Measurements from ENCODE around the gene DGKD. TPM values are rescaled to one million over a fixed set of nuclear protein-coding genes. Genes with fewer than 3 reads are reported as not detected.
A peak's percentile ranks its signal among the peaks of the same experiment; 100 is the strongest.

DGKD gene
- total RNA-seq, 1 experiment from 2014 or later = 195 TPM

DNA sequence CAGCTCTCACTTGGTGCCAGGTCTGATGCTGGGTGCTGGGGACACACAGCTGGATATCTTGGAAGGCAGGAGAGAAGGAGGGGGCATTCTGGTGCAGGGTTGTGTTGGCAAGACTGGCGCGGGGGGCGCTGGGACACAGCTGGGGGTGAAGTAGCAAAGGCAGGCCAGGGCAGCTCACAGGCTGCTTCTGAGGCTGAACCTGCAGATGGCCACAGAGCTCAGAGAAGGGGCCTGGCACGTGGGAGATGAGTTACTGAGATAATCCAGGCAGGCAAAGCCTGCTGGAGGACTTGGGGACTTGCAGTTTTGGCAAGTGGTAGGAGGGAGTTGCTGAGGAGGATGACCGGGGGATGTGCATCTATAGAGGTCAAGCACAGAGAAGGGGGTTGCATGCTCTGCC lies 16.2 kb upstream of the DGKD start:
- DNase-seq (ENCODE audit: extremely low read depth, low read depth) = no peak

DNA sequence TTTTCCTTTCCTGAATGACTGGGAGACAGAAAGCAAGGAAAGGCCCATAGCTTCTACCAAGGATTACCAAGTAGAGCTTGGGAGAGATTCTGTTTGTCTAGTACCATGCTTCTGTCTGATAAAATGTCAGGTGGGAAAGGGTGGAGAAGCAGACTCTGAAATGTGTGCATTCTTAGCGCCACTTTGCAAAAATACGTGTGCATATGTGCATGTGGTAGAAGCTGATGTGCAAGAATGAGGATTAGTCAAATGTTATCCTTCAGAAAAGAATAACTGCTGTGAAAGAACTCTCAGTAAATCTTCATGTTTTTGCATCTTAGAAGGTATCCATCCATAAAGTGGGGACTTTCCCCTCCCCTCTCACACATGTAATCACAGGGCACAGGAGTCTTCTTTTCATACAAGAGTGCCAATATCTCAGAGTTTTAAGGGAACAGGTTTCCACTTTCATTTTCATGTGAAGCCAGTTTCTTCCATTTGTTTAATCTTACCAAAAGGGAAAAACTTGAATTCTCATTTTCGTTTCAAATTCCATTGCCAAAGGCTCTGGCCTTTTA lies 15.4 kb upstream of the DGKD start:
- DNase-seq (ENCODE audit: extremely low read depth, low read depth) = no peak

DNA sequence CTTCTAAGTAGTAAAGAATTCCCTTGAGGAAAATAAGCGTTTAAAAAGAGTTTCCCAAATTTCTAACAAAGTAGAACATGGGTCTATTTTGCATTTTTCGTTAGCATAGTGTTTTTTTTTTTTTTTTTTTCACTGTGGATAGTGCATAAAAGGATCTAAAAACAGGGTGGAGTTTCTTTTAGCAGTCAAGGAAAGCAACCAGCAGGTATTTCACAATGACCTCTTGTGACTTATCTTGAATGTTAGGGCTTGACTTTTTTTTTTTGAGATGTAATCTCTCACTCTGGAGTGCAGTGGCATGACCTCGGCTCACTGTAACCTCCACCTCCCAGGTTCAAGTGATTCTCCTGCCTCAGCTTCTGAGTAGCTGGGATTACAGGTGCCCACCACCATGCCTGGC lies 14.9 kb upstream of the DGKD start:
- DNase-seq (ENCODE audit: extremely low read depth, low read depth) = no peak

DNA sequence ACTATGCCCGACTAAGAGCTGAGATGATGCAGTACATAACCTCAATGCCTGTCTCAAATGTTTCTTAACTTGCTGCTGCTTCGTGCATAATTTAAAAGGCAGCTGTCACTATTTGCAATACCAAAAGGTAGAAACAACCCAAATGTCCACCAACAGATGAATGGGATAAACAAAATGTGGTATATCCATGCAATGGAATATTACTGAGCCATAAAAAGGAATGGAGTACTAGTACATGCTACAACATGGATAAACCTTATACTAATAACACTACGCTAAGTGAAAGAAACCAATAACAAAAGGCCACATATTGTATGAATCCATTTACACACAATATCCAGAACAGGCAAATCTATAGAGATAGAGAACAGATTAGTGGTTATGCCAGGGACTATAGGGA lies 13.0 kb upstream of the DGKD start:
- no peak for DNase-seq (ENCODE audit: extremely low read depth, low read depth)

DNA sequence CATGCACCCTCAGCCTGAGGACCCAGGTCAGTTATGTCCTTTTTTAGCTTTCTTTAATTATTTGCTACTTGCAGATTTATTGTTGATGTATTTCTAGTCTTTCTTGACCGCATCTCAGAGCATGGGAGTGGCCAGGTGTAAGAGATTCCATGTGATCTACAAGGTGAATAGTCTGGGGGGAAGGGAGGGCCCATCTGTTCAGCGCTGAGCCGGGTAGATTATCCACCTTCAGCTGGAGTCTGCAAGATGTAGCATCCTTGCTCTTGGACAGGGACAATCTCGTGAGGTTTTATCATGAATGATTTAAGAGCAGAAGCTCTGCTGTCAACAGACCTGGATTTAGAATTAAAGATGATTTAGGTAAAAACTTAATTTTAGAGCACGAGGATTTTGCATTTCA lies 12.0 kb upstream of the DGKD start:
- DNase-seq (ENCODE audit: extremely low read depth, low read depth) = no peak

DNA sequence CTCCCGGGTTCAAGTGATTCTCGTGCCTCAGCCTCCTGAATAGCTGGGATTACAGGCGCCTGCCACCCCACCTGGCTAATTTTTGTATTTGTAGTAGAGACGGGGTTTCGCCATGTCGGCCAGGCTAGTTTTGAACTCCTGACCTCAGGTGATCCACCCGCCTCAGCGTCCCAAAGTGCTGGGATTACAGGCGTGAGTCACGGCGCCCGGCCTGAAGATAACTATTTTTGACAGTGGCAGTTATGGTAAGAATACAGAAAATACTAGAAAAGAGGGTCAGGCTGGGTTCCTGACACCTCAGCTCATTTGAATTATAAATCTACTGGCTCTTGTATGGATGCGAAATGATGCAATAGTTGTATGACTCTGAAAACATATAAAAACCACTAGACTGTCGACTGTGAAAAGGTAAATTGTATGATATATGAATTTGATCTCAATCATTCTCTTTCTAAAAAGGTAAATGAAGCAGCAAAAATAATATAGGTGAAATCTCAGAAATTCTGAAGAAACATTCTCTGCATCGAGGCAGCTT lies 11.1 kb upstream of the DGKD start:
- no peak for DNase-seq (ENCODE audit: extremely low read depth, low read depth)

DNA sequence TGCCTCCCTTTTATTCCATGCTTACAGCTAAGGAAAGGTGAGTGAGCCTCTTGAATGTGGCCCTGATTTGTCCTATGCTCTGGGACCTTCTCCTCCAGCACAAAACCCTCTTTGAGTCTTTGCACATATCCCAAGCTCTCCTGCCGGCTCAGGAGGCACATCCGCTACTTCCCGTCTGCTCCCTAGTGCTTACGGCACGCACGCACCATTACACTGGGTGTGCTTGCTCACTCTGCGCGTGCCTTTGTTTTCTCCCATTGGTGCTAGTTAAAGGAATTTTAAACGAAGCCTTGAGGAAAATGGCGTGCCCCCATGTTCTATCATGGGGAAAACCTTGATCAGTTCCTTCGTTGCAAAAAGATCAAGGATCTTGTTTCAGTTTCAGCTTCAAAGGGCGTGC lies 7.9 kb upstream of the DGKD start:
- no peak for DNase-seq (ENCODE audit: extremely low read depth, low read depth)

DNA sequence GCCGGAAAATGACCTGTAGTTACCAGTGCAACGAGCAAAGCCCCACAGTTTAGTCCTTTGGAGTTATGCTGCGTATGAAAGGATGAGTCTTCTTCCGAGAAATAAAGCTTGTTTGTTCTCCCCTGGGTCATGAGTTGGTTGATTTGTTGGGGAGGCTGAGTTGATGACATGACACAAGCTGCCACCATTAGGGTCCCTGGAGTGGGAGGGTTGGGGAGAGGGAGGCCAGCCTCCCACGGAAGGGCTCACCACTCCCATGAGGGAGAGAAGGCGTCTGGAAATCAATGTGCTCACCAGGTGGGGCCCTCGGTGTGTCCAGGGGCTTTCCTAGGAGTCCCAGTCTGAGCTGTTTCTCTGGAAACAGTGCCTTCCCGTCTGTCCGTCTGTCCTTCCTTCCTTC lies 7.4 kb upstream of the DGKD start:
- no peak for DNase-seq (ENCODE audit: extremely low read depth, low read depth)

DNA sequence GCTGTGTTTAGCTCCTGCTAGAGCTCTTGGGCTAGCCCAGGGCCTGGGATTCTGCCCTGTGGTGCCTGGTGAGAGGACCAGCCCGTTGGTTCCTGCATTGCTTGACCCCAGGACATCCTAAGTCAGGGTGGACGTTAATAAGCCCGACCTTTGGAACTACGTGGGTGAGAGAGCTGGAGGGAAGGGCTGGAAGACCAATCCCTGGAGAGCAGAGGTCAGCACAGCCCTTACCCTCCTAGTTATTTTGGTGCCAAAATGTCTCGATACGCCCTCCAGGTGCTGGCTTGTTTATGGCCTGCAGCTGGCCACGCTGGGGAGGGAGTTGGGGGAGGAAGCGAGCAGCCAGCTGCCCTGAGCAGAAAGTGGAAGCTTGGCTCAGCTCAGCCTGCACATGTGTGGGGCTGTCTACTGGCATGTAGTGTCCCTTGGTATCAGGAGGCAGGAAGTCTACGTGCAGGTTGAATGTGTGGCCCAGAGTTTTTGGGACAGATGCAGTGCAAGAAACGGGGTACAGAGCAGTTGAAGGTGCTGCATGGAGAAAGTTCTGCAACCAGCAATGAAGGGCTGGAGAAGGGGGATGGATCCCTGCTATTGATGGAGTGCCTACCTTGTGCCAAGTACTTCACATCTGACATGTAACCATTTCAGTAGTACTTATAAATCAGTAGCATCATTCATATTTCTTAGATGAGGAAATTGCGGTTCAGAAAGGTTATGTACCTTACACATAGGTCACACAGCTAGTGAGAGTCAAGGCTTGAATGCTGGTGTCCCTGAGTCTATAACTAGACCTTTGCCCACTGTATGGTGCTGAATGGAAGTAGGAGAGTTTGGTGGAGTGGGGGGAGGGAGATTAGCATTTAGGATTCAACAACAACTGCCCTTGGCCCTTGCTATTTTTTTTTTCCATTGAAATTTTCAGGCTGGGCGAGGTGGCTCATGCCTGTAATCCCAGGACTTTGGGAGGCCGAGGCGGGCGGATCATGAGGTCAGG lies 5.0 kb upstream of the DGKD start:
- no peak for DNase-seq (ENCODE audit: extremely low read depth, low read depth)

DNA sequence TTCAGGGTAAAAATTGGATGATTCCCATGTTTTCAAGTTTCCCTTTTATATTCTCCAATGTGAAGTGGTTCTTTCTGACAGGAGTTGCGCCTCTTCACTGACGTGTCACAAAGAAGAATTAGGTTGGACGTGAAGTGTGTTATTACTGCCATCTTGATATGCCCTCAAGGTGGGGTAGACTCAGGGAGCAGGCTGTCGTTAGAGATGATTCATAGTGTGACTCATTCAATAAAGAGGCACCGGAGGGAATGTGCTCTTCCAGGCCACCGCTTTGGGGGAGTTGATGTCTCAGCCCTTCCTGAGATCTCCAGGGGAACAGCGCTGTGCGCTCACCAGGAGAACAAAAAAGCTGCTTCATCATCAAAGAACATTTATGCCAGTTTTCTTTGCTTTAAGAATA lies 3.6 kb upstream of the DGKD start:
- peak; percentile 89 for DNase-seq (ENCODE audit: extremely low read depth, low read depth)

DNA sequence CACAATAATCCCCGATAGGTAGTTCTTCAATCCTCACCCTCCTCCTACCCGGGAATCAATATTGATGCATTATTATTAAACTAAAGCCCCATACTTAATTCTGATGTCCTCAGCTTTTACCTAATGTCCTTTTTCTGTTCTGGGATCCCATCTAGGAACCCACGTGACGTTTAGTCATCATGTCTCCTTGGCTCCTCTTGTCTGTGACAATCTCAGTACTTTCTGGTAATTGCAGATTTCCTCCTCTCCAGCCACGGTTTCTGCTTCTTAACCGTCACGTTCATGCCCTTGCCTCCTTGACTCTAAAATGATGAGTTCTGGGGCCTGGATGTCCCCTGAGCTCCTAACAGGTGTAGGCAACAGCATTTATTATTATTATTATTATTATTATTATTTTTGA lies 2.9 kb upstream of the DGKD start:
- DNase-seq (ENCODE audit: extremely low read depth, low read depth) = no peak

DNA sequence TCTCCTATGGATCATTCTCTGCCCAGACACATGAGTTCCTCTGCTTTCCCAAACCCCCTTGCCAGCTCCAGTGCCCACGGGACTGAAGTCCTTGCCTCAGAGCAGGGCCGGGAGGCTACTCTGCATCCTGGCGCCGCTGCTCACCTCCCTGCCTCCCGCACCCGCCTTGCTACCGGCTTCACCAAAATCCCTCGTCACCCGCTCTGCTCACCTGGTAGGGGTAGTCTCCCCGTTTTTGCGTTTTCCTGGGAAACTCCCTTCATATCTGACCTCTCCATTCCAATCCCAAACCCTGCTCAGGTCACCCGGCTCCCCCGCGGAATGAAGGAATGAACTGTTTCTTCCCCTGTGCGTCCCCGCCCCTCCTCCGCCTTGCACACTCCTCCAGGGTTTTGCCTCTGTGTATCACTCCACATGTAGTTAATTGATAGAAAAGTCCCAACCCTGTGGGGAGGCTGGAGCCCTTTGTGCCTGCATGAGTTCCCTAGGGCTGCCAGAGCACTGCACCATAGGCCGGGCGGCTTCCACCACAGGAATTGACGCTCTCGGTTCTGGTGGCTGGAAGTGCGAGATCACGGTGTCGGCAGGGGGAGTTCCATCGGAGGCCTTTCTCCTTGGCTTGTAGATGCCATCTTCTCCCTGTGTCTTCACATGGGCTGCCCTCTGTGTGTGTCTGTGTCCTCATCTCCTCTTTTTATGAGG lies 2.0 kb upstream of the DGKD start:
- DNase-seq (ENCODE audit: extremely low read depth, low read depth) = no peak

DNA sequence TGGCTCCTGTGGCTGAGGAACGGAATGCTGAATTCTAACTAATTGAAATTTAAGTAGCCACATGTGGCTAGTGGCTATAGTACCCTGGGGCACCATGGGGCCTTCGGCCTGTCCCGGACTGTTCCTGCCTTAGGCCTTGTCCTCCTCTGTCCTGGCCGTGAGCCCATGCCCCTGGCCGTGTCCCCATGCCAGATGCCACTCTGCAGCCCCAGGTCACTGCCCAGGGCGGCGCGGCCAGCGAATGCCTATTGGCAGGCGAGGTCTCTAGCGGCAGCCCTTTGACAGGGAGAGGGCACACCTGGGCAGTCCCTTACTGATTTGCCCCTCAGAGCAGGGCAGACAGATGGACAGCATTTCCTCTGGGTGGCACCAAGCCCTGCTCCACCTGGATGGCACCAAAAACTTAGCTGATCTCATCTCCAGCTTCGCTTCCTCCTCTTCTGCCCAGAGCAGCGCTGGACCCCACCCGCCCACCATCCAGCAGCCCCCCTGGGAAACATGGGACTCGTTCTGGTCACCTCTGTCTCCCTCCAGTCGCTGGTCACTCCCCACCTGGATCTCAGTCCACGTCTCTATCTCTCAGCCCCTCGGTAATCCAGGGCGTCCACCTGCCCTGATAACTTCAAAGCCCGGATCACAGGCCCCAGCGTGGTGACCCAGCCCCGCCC lies 1.1 kb upstream of the DGKD start:
- no peak for DNase-seq (ENCODE audit: extremely low read depth, low read depth)

DNA sequence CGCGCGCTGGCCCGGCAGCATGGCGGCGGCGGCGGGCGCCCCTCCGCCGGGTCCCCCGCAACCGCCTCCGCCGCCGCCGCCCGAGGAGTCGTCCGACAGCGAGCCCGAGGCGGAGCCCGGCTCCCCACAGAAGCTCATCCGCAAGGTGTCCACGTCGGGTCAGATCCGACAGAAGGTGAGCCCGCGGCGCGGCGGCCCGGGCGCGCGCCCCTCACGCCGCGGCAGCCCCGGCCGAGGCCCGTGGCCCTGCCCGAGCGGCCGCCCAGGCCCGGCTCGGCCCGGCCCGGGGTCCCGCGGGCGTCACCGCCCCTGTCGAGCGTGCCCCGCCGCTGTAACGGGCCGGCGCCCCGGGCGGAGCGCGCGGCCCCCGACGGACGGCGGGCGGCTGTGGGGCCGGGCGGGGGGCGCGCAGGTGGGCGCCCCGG lies 218 bp downstream of the DGKD start:
- DNase-seq (ENCODE audit: extremely low read depth, low read depth) = no peak

DNA sequence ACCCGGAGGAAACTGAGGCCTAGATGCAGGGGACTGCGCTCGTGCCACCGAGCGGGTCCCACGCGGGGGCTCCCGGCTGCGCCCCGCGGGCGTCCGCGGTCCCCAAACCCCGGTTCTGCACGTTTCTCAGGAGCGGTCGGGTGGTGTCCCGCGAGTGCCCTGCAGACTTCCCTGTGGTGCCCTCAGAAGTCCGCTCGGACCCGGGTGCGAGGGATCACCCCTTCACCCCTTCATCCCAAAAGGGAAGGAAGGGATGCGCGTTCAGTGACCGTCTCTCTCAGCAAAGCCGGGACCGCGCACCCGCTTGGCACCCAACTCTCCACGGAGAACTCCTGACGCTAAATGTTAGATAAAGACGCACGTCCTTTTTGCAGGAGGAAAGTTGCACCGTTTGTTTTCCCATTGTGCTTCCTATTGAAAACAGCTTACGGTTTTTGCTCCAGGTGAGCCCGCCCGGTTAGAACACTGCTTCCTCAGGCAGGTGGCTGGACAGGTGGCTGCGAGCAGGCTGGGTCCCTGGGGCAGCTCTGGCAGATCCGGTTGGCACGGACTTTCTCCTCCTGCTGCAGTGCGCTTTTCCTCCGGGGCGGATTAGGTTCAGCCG lies 779 bp downstream of the DGKD start:
- DNase-seq (ENCODE audit: extremely low read depth, low read depth) = no peak

DNA sequence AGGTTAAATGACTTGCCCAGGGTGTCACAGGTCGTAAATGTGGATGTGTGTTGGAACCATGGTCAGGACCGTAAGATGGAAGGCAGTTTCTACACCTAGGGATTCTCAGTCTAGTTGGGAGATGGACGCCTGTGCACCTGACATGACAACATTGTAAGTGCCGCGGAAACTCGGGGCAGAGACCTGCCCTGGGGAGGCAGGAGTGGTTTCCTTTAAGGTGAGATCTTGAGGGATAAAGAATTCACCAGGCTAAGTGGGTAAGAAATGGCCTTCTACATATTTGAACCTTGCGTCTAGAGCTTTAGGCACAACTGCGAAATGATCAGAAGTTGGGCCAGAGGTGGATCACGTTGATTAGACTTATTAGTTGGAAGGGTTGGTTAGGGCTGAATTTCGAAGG lies 1.6 kb downstream of the DGKD start:
- no peak for DNase-seq (ENCODE audit: extremely low read depth, low read depth)

DNA sequence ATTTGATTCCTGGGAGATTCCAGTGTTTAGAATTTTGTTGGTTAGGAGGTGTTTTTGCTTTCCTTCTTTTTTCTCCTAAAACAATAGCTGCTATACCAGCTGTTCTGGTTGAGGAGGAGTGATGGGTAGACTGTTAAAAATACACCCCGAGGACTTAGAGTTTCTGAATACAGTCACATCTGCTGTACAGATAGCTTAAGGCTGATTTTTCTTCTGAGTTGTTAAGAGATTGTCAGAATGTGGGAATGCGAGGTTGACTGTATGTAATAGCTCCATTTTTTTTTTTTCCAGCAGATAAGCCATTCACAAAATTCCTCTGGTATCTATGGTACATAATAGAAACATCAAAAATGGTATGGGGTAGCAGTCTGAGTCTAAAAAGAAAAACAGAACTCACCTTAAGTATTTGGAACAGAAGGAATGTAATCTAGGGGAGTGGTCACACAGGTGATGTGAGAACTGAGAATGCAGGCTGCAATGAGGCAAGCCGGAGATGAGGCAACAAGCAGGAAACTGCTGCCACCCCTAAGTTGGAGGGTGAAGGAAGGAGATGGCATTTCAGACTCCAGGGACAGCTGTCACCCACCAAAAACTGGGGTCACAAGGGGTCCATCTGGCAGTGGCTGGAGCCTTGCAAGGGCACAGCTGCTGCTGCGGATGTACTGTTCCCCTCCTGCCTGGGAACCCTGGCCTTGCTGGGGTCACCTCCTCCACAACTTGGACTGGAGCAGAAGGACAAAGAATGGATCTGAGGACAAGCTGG lies 2.4 kb downstream of the DGKD start:
- DNase-seq (ENCODE audit: extremely low read depth, low read depth) = peak; percentile 53

DNA sequence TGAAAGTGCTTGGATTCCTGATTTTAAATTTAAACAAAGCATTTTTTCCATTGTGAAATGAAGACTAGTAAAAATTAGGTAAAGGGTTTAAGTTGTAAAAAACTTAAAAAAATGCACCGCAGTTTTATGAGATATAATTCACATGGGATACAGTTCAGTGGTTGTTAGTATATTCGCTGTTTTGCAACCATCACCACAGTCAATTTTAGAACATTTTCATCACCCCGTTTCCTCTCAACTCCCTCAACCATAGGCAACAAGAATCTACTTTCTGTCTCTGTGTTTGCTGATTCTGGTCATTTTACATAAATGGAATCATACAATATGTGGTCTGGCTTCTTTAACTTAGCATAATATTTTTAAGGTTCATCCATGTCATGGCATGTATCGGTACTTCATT lies 4.0 kb downstream of the DGKD start:
- no peak for DNase-seq (ENCODE audit: extremely low read depth, low read depth)

DNA sequence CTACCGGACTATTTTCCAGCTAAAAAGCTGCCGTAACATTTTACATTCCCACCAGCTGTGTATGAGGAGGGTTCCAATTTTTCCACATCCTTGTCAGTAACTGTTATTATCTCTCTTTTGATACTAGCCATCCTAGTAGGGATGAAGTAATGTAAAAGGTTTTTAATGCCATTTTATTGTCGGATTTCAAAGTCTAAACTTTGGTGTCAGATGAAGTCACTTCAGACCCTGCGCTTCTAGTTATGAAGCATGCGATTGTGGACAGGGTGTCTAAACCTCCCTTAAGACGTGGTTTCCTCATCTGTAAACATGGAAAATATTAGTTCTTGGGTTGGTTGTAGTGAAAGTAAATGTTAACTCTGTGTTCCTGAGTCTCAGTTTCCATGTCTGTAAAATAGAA lies 4.7 kb downstream of the DGKD start:
- no peak for DNase-seq (ENCODE audit: extremely low read depth, low read depth)

DNA sequence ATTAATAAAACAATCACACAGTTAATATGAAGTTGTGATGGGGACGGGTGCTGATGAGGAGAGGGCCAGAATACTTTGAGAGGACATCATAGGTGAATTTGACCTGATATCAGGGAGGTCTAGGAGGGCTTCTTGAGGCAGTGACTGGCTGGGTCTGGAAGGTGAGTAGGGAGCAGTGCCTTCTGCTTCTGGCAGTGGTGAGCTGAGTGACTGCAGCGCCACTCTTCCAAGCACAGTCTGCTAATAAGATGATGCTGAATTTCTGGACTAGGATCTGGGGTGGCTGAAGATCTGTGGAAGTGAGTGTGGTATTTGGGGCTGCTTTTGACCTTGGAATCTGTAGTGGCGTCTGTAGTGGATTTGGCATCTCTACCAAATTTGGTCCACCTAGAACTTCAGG lies 5.5 kb downstream of the DGKD start:
- DNase-seq (ENCODE audit: extremely low read depth, low read depth) = no peak
